GM19099 (cell line): ENCODE results near the gene UNC5C.

ENCODE experiments used
- POLR2A ChIP-seq: IDR thresholded peaks from 3 replicates; pipeline ENCODE4 v1.6.1; 2011; ENCODE audit warnings: low read depth; ENCODE audit not compliant: insufficient read length; ENCODE audit errors: extremely low read depth

UNC5C gene

GRCh38 chr4:95178938-95179337 lies 369.8 kb downstream of the UNC5C start:
- no peak for TF ChIP-seq POLR2A

- TF ChIP-seq POLR2A, result no peak
Measured at GRCh38 chr4:95170176-95170575, 378.6 kb downstream of the UNC5C start.

- TF ChIP-seq POLR2A, result no peak
Measured at GRCh38 chr4:95167805-95168204, 381.0 kb downstream of the UNC5C start.

- no peak for TF ChIP-seq POLR2A
Measured at GRCh38 chr4:95165926-95166524, 382.7 kb downstream of the UNC5C start.

GRCh38 chr4:95162867-95163266 lies 385.9 kb downstream of the UNC5C start:
- TF ChIP-seq POLR2A, result no peak

GRCh38 chr4:95161781-95162469 lies 386.8 kb downstream of the UNC5C start:
- TF ChIP-seq POLR2A, result no peak

GRCh38 chr4:95159384-95159783 lies 389.4 kb downstream of the UNC5C start:
- TF ChIP-seq POLR2A, result no peak

GRCh38 chr4:95158626-95159025 lies 390.1 kb downstream of the UNC5C start:
- TF ChIP-seq POLR2A, result no peak

- TF ChIP-seq POLR2A, result no peak
Measured at GRCh38 chr4:95158045-95158444, 390.7 kb downstream of the UNC5C start.

GRCh38 chr4:95157596-95157995 lies 391.2 kb downstream of the UNC5C start:
- TF ChIP-seq POLR2A, result no peak

- no peak for TF ChIP-seq POLR2A
Measured at GRCh38 chr4:95156452-95156765, 392.4 kb downstream of the UNC5C start.

- TF ChIP-seq POLR2A, result no peak
Measured at GRCh38 chr4:95155759-95156451, 392.9 kb downstream of the UNC5C start.

GRCh38 chr4:95153182-95153581 lies 395.6 kb downstream of the UNC5C start:
- TF ChIP-seq POLR2A, result no peak

- TF ChIP-seq POLR2A, result no peak
Measured at GRCh38 chr4:95151255-95151654, 397.5 kb downstream of the UNC5C start.

- TF ChIP-seq POLR2A, result no peak
Measured at GRCh38 chr4:95142932-95143331, 405.8 kb downstream of the UNC5C start.

- no peak for TF ChIP-seq POLR2A
Measured at GRCh38 chr4:95141361-95141760, 407.4 kb downstream of the UNC5C start.
